GM19463 (cell line): ENCODE results near the gene WDR3.
A peak's percentile ranks its signal among the peaks of the same experiment; 100 is the strongest.
"Not testable (repeated sequence)": the region's sequence is repeated elsewhere in the genome, so short reads cannot be mapped to it uniquely, and the experiment has no call there.

ENCODE experiments used
- ATAC-seq: cut with Tn5 transposase; IDR thresholded peaks from one replicate; pipeline ENCODE4 v1.9.1; 2021; ENCODE audit warnings: mild to moderate bottlenecking, moderate library complexity; ENCODE audit not compliant: unreplicated experiment

Gene WDR3

GRCh38 chr1:117929343-117930172 lies at the start of gene WDR3, which contains the start of gene GDAP2:
WDR3 (plus strand) TSS chr1:117929739; CDS start chr1:117933320, 3,581 bp downstream.
GDAP2 (minus strand) TSS chr1:117929621; CDS start chr1:117920357, 9,264 bp downstream.
- ATAC-seq: peak; percentile 93

- no peak for ATAC-seq
Observed at GRCh38 chr1:117883616-117884015, 45.9 kb upstream of the WDR3 start.

- no peak for ATAC-seq
Observed at GRCh38 chr1:117886101-117886795, 43.3 kb upstream of the WDR3 start.

- ATAC-seq: no peak
Observed at GRCh38 chr1:117890452-117890851, 39.1 kb upstream of the WDR3 start.

GRCh38 chr1:117892512-117892911 lies 37.0 kb upstream of the WDR3 start:
- no peak for ATAC-seq

- ATAC-seq: no peak
Observed at GRCh38 chr1:117894078-117894477, 35.5 kb upstream of the WDR3 start.

GRCh38 chr1:117895482-117896114 lies 33.9 kb upstream of the WDR3 start:
- ATAC-seq: peak; percentile 94

GRCh38 chr1:117897551-117897950 lies 32.0 kb upstream of the WDR3 start:
- no peak for ATAC-seq

- ATAC-seq: no peak
Observed at GRCh38 chr1:117899801-117900200, 29.7 kb upstream of the WDR3 start.

GRCh38 chr1:117902944-117903343 lies 26.6 kb upstream of the WDR3 start:
- no peak for ATAC-seq

GRCh38 chr1:117904485-117904884 lies 25.1 kb upstream of the WDR3 start:
- ATAC-seq: no peak

- no peak for ATAC-seq
Observed at GRCh38 chr1:117905019-117905418, 24.5 kb upstream of the WDR3 start.

- no peak for ATAC-seq
Observed at GRCh38 chr1:117911051-117911450, 18.5 kb upstream of the WDR3 start.

GRCh38 chr1:117919376-117919775 lies 10.2 kb upstream of the WDR3 start:
- ATAC-seq: no peak

GRCh38 chr1:117921991-117922390 lies 7.5 kb upstream of the WDR3 start:
- ATAC-seq: no peak

- not testable (repeated sequence) for ATAC-seq
Observed at GRCh38 chr1:117922717-117923116, 6.8 kb upstream of the WDR3 start.

GRCh38 chr1:117925981-117926380 lies 3.6 kb upstream of the WDR3 start:
- no peak for ATAC-seq

- peak; percentile 33 for ATAC-seq
Observed at GRCh38 chr1:117928881-117929342, 627 bp upstream of the WDR3 start.

- ATAC-seq: no peak
Observed at GRCh38 chr1:117930173-117930447, 571 bp downstream of the WDR3 start.

- ATAC-seq: no peak
Observed at GRCh38 chr1:117930484-117930883, 945 bp downstream of the WDR3 start.

GRCh38 chr1:117932576-117932975 lies 3.0 kb downstream of the WDR3 start:
- no peak for ATAC-seq

- no peak for ATAC-seq
Observed at GRCh38 chr1:117933769-117934168, 4.2 kb downstream of the WDR3 start.
